Calu3 (cell line): Measurements from ENCODE around the gene HTR3D. TPM values are rescaled to one million over a fixed set of nuclear protein-coding genes. Genes with fewer than 3 reads are reported as not detected.

Source experiments
- BruUV-seq: library from RNA; stranded (reverse); fragments of 400-500 nt; replicated peaks from 2 replicates; lab custom pipeline; 2021; lab: Mats Ljungman, UMichigan
- CTCF ChIA-PET: fragments of 300-600 bp; sonication (Branson Sonifier 250); formaldehyde crosslinking; loops from one replicate; lab custom pipeline; 2022; ENCODE audit warnings: antibody characterized with exemption; lab: Charles Lee
- DNase-seq: peaks from one replicate; pipeline ENCODE4 v3.0.0; 2022
- H3K27ac Mint-ChIP-seq: one replicate; pipeline ENCODE4 v1.8.0; 2022; ENCODE audit warnings: mixed read lengths; ENCODE audit not compliant: unreplicated experiment
- H3K27me3 Mint-ChIP-seq: one replicate; pipeline ENCODE4 v1.8.0; 2022; ENCODE audit warnings: mixed read lengths; ENCODE audit not compliant: unreplicated experiment
- H3K36me3 Mint-ChIP-seq: one replicate; pipeline ENCODE4 v1.8.0; 2022; ENCODE audit warnings: mild to moderate bottlenecking, moderate library complexity, mixed read lengths; ENCODE audit not compliant: insufficient read depth, unreplicated experiment
- H3K4me1 Mint-ChIP-seq: one replicate; pipeline ENCODE4 v1.8.0; 2022; ENCODE audit warnings: mild to moderate bottlenecking, low read depth, mixed read lengths; ENCODE audit not compliant: unreplicated experiment
- H3K4me3 Mint-ChIP-seq: one replicate; pipeline ENCODE4 v1.8.0; 2022; ENCODE audit warnings: mild to moderate bottlenecking, low read depth, moderate library complexity, mixed read lengths; ENCODE audit not compliant: unreplicated experiment
- H3K9me3 Mint-ChIP-seq: one replicate; pipeline ENCODE4 v1.8.0; 2022; ENCODE audit warnings: low read depth, mixed read lengths; ENCODE audit not compliant: unreplicated experiment
- intact Hi-C: fragments of 100-400 bp; cut with micrococcal nuclease; formaldehyde crosslinking; loops from one replicate; pipeline ENCODE4 v1.10.0; 2022; ENCODE audit not compliant: unreplicated experiment
- total RNA-seq: library from RNA; stranded (reverse); gene quantifications from 2 replicates; pipeline ENCODE4 v1.2.3, GENCODE V29; 2022
- TF ChIP-seq, protein P1 (sequence below): fragments of 200-600 bp; IDR thresholded peaks from one replicate; pipeline ENCODE4 v1.8.0; 2022; ENCODE audit warnings: antibody characterized with exemption; ENCODE audit not compliant: unreplicated experiment

Gene HTR3D
- total RNA-seq, 1 experiment from 2014 or later = not detected

DNA sequence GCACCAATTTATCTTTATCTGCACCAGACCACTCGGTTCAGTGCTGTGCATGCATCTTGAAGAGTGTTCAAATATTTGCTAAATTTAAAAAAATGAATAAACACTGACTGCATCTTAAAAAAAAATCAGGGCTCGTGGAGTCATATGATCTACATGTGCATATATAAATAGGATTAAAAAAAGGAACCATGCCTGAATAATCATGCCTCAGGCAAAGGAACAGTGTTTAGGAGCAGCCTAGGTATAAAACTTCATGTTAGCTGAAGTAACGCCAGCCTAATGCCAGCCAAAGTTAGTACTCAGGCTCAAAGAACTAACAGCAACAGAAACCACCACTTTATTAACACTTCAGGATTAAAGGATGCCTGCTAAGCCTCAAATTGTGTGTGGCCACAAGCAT, 23.4 kb upstream of the HTR3D start:
- peaks cover 3% of the 10 kb centered on the region for H3K9me3 Mint-ChIP-seq
- no peak overlapping the region for H3K4me3 Mint-ChIP-seq
- H3K4me1 Mint-ChIP-seq = peaks cover 26% of the 10 kb centered on the region
- BruUV-seq = no TSS peak
- peaks cover 26% of the 10 kb centered on the region for H3K36me3 Mint-ChIP-seq
- no peak overlapping the region for H3K27ac Mint-ChIP-seq
- no peaks in the 10 kb centered on the region for H3K27me3 Mint-ChIP-seq
- CTCF ChIA-PET = interaction anchor here (0.6 to 2.4 kb wide), 2 partner anchors 8 to 448 kb away, joined by 4 to 18 read pairs; no protein-coding TSS in a partner anchor
- TF ChIP-seq, protein P1, sequence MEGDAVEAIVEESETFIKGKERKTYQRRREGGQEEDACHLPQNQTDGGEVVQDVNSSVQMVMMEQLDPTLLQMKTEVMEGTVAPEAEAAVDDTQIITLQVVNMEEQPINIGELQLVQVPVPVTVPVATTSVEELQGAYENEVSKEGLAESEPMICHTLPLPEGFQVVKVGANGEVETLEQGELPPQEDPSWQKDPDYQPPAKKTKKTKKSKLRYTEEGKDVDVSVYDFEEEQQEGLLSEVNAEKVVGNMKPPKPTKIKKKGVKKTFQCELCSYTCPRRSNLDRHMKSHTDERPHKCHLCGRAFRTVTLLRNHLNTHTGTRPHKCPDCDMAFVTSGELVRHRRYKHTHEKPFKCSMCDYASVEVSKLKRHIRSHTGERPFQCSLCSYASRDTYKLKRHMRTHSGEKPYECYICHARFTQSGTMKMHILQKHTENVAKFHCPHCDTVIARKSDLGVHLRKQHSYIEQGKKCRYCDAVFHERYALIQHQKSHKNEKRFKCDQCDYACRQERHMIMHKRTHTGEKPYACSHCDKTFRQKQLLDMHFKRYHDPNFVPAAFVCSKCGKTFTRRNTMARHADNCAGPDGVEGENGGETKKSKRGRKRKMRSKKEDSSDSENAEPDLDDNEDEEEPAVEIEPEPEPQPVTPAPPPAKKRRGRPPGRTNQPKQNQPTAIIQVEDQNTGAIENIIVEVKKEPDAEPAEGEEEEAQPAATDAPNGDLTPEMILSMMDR = no peak
- intact Hi-C loops = no loop called here
- no peak for DNase-seq

DNA sequence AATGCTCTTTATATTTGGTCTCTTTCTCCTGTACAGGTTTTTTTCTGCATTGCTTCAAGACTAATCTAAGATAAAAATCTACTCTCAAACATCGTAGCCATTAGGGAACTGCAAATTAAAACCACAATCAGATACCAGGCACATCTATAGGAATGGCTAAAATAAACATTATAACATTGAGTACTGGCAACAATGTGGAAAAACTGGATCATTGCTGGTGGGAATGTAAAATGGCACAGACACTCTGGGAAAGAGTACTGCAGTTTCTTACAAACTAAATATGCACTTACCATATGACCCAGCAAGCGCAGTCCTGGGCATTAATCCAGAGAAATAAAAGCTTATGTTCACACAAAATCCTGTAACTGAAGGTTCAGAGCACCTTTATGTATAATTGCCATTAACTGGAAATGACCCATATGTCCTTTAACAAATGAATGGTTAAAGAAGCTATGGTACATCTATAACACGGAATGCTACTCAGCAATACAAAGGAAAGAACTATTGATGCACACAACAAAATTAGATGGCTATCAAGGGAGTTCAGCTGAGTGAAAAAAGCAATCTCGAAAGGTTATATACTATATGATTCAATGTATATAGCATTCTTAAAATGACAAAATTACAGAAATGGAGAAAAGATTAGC, 20.2 kb upstream of the HTR3D start:
- H3K9me3 Mint-ChIP-seq = peaks cover 3% of the 10 kb centered on the region
- no peak overlapping the region for H3K27ac Mint-ChIP-seq
- H3K4me1 Mint-ChIP-seq = peaks cover 21% of the 10 kb centered on the region
- intact Hi-C loops = no loop called here
- no peaks in the 10 kb centered on the region for H3K27me3 Mint-ChIP-seq
- no peak overlapping the region for H3K4me3 Mint-ChIP-seq
- peaks cover 20% of the 10 kb centered on the region for H3K36me3 Mint-ChIP-seq
- DNase-seq = no peak
- CTCF ChIA-PET = interaction anchor here (1.1 kb wide), 1 partner anchor 11 kb away, joined by 3 read pairs; no protein-coding TSS in a partner anchor
- no TSS peak for BruUV-seq
- TF ChIP-seq, protein P1 = no peak

DNA sequence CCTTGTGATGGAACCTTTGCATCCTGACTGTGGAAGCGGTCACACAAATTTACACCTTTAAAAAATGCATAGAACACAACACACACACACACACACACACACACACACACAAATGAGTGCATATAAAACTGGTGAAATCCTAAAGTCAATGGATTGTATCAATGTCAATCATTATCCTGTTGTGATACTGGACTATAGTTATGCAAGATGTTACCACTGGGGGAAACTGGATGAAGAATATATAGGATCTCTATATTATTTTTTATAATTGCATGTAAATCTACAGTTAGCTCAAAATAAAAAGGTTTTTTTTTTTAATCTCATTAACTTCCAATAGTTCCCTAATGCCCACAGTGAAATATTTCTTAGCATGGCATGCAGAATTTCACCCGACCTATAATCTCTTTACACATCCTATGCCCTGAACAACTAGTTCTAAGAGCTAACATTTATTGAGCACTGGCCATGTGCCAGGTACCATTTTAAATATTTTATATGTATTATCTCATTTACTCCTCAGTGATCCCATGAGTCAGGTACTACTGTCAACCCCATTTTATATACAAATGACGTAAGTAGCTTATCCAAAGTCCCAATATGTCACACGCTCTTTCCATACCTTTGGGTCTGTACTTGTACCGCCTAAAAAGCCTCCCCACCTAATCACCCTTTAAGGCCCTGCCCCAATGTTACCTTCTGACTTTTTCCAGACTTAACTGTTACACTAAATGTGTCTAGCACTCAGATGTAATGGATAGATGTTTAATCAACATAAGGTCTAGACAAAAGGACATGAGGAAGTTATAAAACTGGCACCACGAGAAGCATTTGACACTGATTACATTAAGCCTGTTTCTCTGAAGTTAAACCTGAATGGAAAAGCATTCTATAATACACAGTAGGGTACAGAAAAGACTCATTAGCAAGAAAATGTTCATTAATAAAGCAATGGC, 19.3 kb upstream of the HTR3D start:
- peaks cover 22% of the 10 kb centered on the region for H3K36me3 Mint-ChIP-seq
- no peak overlapping the region for H3K27ac Mint-ChIP-seq
- peaks cover 3% of the 10 kb centered on the region for H3K9me3 Mint-ChIP-seq
- BruUV-seq = no TSS peak
- DNase-seq = no peak
- no peaks in the 10 kb centered on the region for H3K27me3 Mint-ChIP-seq
- peaks cover 22% of the 10 kb centered on the region for H3K4me1 Mint-ChIP-seq
- CTCF ChIA-PET = interaction anchor here (0.6 to 1.1 kb wide), 2 partner anchors 12 to 507 kb away, joined by 3 read pairs; no protein-coding TSS in a partner anchor
- TF ChIP-seq, protein P1 = no peak
- intact Hi-C loops = no loop called here
- no peak overlapping the region for H3K4me3 Mint-ChIP-seq

DNA sequence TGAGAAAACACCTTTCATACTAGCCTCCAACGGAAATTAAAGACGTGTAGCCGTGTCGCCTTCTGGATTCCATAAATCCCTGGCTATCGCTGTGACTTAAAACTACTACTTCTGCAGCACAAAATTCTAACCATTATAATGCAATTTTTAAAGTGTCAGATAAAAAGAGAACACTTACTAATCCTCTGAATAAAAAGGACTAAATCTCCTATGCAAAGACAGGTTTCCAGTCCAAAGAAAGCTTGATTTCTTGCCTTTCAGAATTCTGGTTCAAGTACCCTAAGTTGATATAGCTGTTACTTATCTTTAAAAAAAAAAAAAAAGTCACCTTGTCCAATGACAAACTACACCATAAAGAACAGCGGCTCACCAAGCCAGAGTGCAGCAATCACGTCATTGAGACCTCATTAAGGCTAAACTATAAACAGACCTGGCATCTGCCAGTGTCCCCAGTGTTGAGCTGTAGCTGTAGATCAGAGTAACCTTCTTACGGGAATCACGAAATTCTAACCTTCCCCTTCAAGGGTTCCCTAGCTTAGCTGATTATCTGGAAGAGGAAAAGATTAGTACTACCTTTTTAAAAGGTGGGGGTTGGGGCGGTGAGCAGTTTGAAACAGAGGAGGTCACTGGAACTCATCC, 16.0 kb upstream of the HTR3D start:
- no peak overlapping the region for H3K27ac Mint-ChIP-seq
- no peak overlapping the region for H3K4me3 Mint-ChIP-seq
- BruUV-seq = no TSS peak
- H3K36me3 Mint-ChIP-seq = peaks cover 31% of the 10 kb centered on the region
- peaks cover 5% of the 10 kb centered on the region for H3K27me3 Mint-ChIP-seq
- intact Hi-C loops = loop anchor here (2.0 kb wide), 2 partner anchors 111 to 121 kb away; no protein-coding TSS in a partner anchor
- peaks cover 3% of the 10 kb centered on the region for H3K9me3 Mint-ChIP-seq
- TF ChIP-seq, protein P1 = no peak
- DNase-seq = no peak
- CTCF ChIA-PET = interaction anchor here (0.7 to 2.3 kb wide), 2 partner anchors 9 to 277 kb away, joined by 4 to 18 read pairs; no protein-coding TSS in a partner anchor
- H3K4me1 Mint-ChIP-seq = peaks cover 31% of the 10 kb centered on the region
